PC-3 (cell line): ENCODE data around the gene NPTX2.

ENCODE experiments used
- CTCF ChIP-seq: fragments of 300-600 bp; sonication (generic); conservative IDR thresholded peaks from 2 replicates; pipeline ENCODE4 v1.5.1; 2017; ENCODE audit warnings: antibody characterized with exemption, low read depth, mild to moderate bottlenecking, low read length
- EZH2 ChIP-seq: fragments of 300-600 bp; sonication (generic); IDR thresholded peaks from one replicate; pipeline ENCODE4 v1.6.1; 2017; ENCODE audit warnings: antibody characterized with exemption, mild to moderate bottlenecking, low read length; ENCODE audit not compliant: unreplicated experiment

- no peak for TF ChIP-seq CTCF
- no peak for TF ChIP-seq EZH2
Measured at GRCh38 chr7:98640375-98640774, 23.3 kb downstream of the NPTX2 start.
